Breast epithelium (tissue), 3 donors: ENCODE measurements around the gene DOP1A.

Experiments
- POLR2A ChIP-seq: fragments of 450-650 bp; IDR thresholded peaks from one replicate; pipeline ENCODE4 v1.6.1; 2016; ENCODE audit warnings: antibody characterized with exemption, mild to moderate bottlenecking, moderate library complexity
- POLR2AphosphoS5 ChIP-seq, 3 donors: sonication (generic); formaldehyde crosslinking; IDR thresholded peaks; one replicate each; pipeline ENCODE4 v1.6.1; 2017; ENCODE audit warnings: antibody characterized with exemption in 3 of 3
- TF ChIP-seq, protein P1 (sequence below), 3 donors: fragments of 450-650 bp; IDR thresholded peaks; one replicate each; pipeline ENCODE4 v1.5.1; 2016 to 2017; ENCODE audit warnings: antibody characterized with exemption in 3 of 3, mild to moderate bottlenecking in 3 of 3, moderate library complexity in 3 of 3

DNA sequence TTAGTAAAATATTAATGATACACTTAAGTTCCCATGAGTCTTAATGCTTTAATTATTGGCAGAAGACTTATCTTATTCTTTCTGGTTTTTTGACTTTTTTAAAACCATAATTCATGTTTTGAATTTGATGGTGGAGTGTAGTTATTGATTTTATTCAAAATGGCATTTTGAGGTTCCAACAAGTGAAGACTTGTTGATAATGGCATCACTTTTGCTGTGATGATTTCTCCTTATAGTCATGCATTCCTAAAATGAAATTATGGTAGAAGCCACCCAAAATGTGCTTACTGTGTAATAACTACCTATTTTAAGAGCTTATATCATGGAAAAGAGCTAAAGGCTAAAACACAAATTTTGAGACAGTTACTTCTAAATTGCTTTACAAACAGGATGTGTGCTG is 2.2 kb downstream of the DOP1A start:
- TF ChIP-seq, protein P1, sequence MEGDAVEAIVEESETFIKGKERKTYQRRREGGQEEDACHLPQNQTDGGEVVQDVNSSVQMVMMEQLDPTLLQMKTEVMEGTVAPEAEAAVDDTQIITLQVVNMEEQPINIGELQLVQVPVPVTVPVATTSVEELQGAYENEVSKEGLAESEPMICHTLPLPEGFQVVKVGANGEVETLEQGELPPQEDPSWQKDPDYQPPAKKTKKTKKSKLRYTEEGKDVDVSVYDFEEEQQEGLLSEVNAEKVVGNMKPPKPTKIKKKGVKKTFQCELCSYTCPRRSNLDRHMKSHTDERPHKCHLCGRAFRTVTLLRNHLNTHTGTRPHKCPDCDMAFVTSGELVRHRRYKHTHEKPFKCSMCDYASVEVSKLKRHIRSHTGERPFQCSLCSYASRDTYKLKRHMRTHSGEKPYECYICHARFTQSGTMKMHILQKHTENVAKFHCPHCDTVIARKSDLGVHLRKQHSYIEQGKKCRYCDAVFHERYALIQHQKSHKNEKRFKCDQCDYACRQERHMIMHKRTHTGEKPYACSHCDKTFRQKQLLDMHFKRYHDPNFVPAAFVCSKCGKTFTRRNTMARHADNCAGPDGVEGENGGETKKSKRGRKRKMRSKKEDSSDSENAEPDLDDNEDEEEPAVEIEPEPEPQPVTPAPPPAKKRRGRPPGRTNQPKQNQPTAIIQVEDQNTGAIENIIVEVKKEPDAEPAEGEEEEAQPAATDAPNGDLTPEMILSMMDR (IDR thresholded peaks at IDR 0.05) = no peak
- TF ChIP-seq POLR2A = no peak
- TF ChIP-seq POLR2AphosphoS5 (IDR thresholded peaks at IDR 0.05) = no peak
